ENCODE data around the gene SNCAIP. TPM values are rescaled to one million over a fixed set of nuclear protein-coding genes. Genes with fewer than 3 reads are reported as not detected.

Gene SNCAIP
- total and polyA plus RNA-seq, 12 donors: 1.3 to 6.4 (median 2.7) TPM

DNA sequence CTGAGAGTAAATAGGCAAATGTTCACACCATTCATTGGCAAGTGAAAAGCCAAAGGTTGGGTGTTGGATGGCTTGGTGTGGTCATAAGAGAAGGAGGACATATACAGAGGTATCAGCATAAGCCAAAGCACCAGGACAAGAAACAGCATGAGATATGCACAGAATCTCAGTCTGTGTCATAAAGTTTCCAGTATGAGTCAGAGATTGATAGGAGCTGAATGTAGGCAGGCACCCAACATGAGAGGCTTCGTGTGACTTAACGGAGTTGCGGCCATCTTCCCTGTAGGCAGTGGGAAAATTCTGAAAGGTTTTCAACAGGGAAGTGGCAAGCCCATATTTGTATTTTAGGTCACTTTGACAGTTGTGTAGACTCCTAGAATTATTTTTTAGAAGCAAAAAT lies 54.5 kb downstream of the SNCAIP start:
- WGBS, 4 donors: 81 to 95% (median 90%) methylated on average over 3 of the region's 3 CpGs
- H3K4me1 ChIP-seq (replicated peaks in 1 of 2): no peaks in the 10 kb centered on the region
- DNase-seq: no peak
- TF ChIP-seq, protein P1, sequence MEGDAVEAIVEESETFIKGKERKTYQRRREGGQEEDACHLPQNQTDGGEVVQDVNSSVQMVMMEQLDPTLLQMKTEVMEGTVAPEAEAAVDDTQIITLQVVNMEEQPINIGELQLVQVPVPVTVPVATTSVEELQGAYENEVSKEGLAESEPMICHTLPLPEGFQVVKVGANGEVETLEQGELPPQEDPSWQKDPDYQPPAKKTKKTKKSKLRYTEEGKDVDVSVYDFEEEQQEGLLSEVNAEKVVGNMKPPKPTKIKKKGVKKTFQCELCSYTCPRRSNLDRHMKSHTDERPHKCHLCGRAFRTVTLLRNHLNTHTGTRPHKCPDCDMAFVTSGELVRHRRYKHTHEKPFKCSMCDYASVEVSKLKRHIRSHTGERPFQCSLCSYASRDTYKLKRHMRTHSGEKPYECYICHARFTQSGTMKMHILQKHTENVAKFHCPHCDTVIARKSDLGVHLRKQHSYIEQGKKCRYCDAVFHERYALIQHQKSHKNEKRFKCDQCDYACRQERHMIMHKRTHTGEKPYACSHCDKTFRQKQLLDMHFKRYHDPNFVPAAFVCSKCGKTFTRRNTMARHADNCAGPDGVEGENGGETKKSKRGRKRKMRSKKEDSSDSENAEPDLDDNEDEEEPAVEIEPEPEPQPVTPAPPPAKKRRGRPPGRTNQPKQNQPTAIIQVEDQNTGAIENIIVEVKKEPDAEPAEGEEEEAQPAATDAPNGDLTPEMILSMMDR (IDR thresholded peaks at IDR 0.05): no peak
- TF ChIP-seq POLR2A (IDR thresholded peaks at IDR 0.05): no peak
- no peaks in the 10 kb centered on the region for H3K27me3 ChIP-seq
- no peaks in the 10 kb centered on the region for H3K36me3 ChIP-seq (replicated peaks in 1 of 2)
- no peak overlapping the region for H3K27ac ChIP-seq
- H3K9me3 ChIP-seq (replicated peaks in 1 of 3): no peaks in the 10 kb centered on the region
- no peak overlapping the region for H3K4me3 ChIP-seq
- intact Hi-C loops (cut with DNase I): no loop called here

DNA sequence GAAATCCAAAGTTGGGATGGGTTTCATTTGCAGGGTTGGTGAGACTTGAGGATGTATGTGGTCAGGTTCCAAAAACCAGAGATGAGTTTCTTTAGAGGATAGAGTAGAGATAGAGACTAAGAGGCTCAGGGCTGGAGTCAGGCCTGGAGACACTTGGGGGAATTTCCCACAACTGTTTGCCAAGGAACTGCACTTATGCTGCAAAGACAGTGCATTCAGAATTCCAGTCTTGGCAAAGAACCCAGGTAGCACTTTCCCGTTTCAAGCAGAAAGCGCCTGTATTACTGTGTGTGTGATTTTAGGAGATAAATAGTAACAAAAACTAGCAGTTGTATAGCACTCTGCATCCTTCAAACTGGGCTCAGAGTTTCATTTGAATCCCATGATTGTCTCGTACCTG lies 55.4 kb downstream of the SNCAIP start:
- no peak for TF ChIP-seq POLR2A (IDR thresholded peaks at IDR 0.05)
- TF ChIP-seq, protein P1 (IDR thresholded peaks at IDR 0.05): no peak
- H3K4me3 ChIP-seq: no peak overlapping the region
- no peaks in the 10 kb centered on the region for H3K36me3 ChIP-seq (replicated peaks in 1 of 2)
- H3K27ac ChIP-seq: no peak overlapping the region
- no peak for DNase-seq
- no peaks in the 10 kb centered on the region for H3K27me3 ChIP-seq
- WGBS, 4 donors: 75 to 87% (median 86%) methylated on average over 3 of the region's 3 CpGs
- no peaks in the 10 kb centered on the region for H3K9me3 ChIP-seq (replicated peaks in 1 of 3)
- intact Hi-C loops (cut with DNase I): no loop called here
- H3K4me1 ChIP-seq (replicated peaks in 1 of 2): no peaks in the 10 kb centered on the region

DNA sequence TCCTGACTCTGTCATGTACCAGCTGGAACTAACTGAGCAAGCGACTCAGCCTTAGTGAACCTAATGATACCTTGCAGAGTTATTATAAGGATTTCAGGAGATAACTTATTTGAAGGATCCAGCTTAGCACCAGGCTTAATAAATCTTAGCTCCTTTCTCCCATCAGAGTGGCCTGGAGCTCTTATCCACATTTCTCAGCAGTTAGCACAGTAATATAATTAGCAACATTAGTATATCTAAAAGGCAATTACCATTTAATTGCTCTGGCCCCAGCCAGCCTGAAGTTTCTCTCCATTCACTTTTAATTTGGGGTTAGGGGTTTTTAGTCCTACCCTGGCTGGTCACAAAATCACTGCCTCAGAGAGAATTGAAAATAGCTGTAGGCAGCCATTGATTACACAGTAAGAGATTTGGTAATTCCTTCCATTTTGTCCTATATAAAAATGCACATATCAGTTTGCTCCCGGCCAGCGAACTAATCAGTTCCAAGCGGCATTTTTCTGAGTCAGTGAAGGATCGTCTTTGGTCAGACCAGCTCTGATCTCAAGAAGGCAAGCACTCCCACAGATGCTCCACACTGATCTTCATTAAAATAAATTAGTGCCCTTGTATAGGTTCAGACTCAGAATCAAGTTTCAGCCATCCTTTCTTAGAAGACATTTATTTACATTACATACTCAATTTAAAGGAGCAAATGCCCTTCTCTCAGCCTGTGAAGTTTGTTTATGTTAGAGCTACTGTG lies 56.6 kb downstream of the SNCAIP start:
- intact Hi-C loops (cut with DNase I): no loop called here
- H3K27ac ChIP-seq: no peak overlapping the region
- H3K9me3 ChIP-seq (replicated peaks in 1 of 3): no peaks in the 10 kb centered on the region
- H3K27me3 ChIP-seq: no peaks in the 10 kb centered on the region
- H3K4me1 ChIP-seq (replicated peaks in 1 of 2): no peaks in the 10 kb centered on the region
- TF ChIP-seq POLR2A (IDR thresholded peaks at IDR 0.05): no peak
- TF ChIP-seq, protein P1 (IDR thresholded peaks at IDR 0.05): no peak
- no peak for DNase-seq
- H3K4me3 ChIP-seq: no peak overlapping the region
- H3K36me3 ChIP-seq (replicated peaks in 1 of 2): no peaks in the 10 kb centered on the region
- 76 to 84% (median 81%) methylated on average over 5 of the region's 5 CpGs for WGBS, 4 donors

DNA sequence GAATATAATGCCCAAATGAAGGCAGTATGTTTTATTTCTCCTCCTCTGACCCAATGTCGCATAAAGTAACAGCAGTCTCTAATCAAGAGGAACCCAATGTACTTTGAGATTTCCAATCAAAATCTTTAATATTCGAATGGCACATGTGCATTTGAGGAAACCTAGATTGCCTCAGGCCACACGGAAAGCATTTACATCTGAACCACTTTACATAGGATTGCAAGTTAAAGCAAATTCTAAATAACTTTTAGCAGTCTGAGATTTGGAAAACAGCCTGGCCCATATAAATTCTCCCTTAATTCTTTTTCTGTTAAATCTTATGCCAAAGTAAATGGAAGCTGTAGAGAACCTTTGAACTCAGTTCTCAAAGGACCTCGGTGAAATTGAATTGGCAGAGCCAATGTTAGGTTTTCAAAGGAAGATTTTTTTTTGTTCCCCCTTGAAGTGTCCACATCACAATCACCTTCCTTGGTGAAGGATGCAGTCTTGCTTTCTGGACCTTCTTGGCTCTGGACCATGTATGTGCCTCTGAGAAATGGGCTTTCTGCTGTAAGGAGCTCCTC lies 57.3 kb downstream of the SNCAIP start:
- 66 to 73% (median 69%) methylated on average over 4 of the region's 4 CpGs for WGBS, 4 donors
- intact Hi-C loops (cut with DNase I): no loop called here
- no peaks in the 10 kb centered on the region for H3K36me3 ChIP-seq (replicated peaks in 1 of 2)
- no peaks in the 10 kb centered on the region for H3K9me3 ChIP-seq (replicated peaks in 1 of 3)
- H3K4me1 ChIP-seq (replicated peaks in 1 of 2): no peaks in the 10 kb centered on the region
- no peak overlapping the region for H3K27ac ChIP-seq
- H3K4me3 ChIP-seq: no peak overlapping the region
- DNase-seq: no peak
- no peak for TF ChIP-seq POLR2A (IDR thresholded peaks at IDR 0.05)
- TF ChIP-seq, protein P1 (IDR thresholded peaks at IDR 0.05): no peak
- H3K27me3 ChIP-seq: no peaks in the 10 kb centered on the region

All from adrenal gland (tissue), 12 donors.